Suprapubic skin (tissue), 4 donors: ENCODE measurements around the gene KIRREL3. TPM values are rescaled to one million over a fixed set of nuclear protein-coding genes. Genes with fewer than 3 reads are reported as not detected.

ENCODE experiments used
- DNase-seq, 2 donors: peaks; one replicate each; pipeline ENCODE4 v3.0.0-alpha.2; 2019; ENCODE audit warnings: low spot score in 2 of 2
- H3K27ac ChIP-seq: fragments of 200-600 bp; sonication (generic); one replicate; pipeline ENCODE4 v1.5.1; 2019
- H3K27me3 ChIP-seq: fragments of 200-600 bp; sonication (generic); one replicate; pipeline ENCODE4 v1.5.1; 2019
- H3K36me3 ChIP-seq: fragments of 200-600 bp; sonication (generic); one replicate; pipeline ENCODE4 v1.5.1; 2019
- H3K4me1 ChIP-seq: fragments of 200-600 bp; sonication (generic); one replicate; pipeline ENCODE4 v1.5.1; 2019
- H3K4me3 ChIP-seq: fragments of 200-600 bp; sonication (generic); one replicate; pipeline ENCODE4 v1.5.1; 2019; ENCODE audit warnings: mild to moderate bottlenecking
- H3K9me3 ChIP-seq: fragments of 200-600 bp; sonication (generic); one replicate; pipeline ENCODE4 v1.5.1; 2019
- CTCF ChIP-seq, 2 donors: fragments of 200-600 bp in 1 of 2; fragments of 450-650 bp in 1 of 2; sonication (generic) in 1 of 2; IDR thresholded peaks; one replicate each; pipeline ENCODE4 v1.5.1; 2016 to 2019; ENCODE audit warnings: antibody characterized with exemption in 2 of 2, mild to moderate bottlenecking in 1 of 2, moderate library complexity in 1 of 2
- EP300 ChIP-seq: sonication (generic); formaldehyde crosslinking; IDR thresholded peaks from one replicate; pipeline ENCODE4 v1.6.1; 2017; ENCODE audit warnings: antibody characterized with exemption
- POLR2A ChIP-seq, 2 donors: fragments of 450-650 bp; IDR thresholded peaks; one replicate each; pipeline ENCODE4 v1.6.1; 2017; ENCODE audit warnings: antibody characterized with exemption in 2 of 2, mild to moderate bottlenecking in 2 of 2, moderate library complexity in 2 of 2
- POLR2AphosphoS5 ChIP-seq, 3 donors: sonication (generic); formaldehyde crosslinking; IDR thresholded peaks; one replicate each; pipeline ENCODE4 v1.6.1; 2017; ENCODE audit warnings: antibody characterized with exemption in 3 of 3
- WGBS: methylation state at CpG from one replicate; pipeline ENCODE4 v1.1.5; 2018; 5-methylcytosine and 5-hydroxymethylcytosine counted together
- total RNA-seq, 4 donors: library from RNA; depleted of rRNA; stranded (reverse); fragments of >200 nt; gene quantifications; one replicate each; pipeline ENCODE4 v1.1.0, GENCODE V29; 2016

Gene KIRREL3
- total RNA-seq, 4 donors from 2014 or later = 0.17 TPM; not detected in 3

GRCh38 chr11:126901783-126902182, 98.8 kb downstream of the KIRREL3 start:
- Histone ChIP-seq H3K4me3 (no peak overlapping the region), H3K27ac (no peak overlapping the region), H3K36me3 (no peaks in the 10 kb centered on the region), H3K27me3 (no peaks in the 10 kb centered on the region), H3K4me1 (no peaks in the 10 kb centered on the region), H3K9me3 (no peaks in the 10 kb centered on the region)
- TF ChIP-seq POLR2A (IDR thresholded peaks at IDR 0.05) = no peak
- no peak for TF ChIP-seq POLR2AphosphoS5 (IDR thresholded peaks at IDR 0.05)
- no peak for TF ChIP-seq EP300
- no peak for TF ChIP-seq CTCF (IDR thresholded peaks at IDR 0.05)
- WGBS = 53% methylated on average over 3 of the region's 3 CpGs
- no peak for DNase-seq

- Histone ChIP-seq H3K4me3 (no peak overlapping the region), H3K27ac (no peak overlapping the region), H3K36me3 (no peaks in the 10 kb centered on the region), H3K4me1 (no peaks in the 10 kb centered on the region), H3K27me3 (no peaks in the 10 kb centered on the region), H3K9me3 (no peaks in the 10 kb centered on the region)
- no peak for TF ChIP-seq POLR2AphosphoS5 (IDR thresholded peaks at IDR 0.05)
- no peak for TF ChIP-seq POLR2A (IDR thresholded peaks at IDR 0.05)
- TF ChIP-seq CTCF (IDR thresholded peaks at IDR 0.05) = no peak
- no peak for TF ChIP-seq EP300
- no peak for DNase-seq
- 89% methylated on average over 5 of the region's 5 CpGs for WGBS
Observed at GRCh38 chr11:126899961-126900748, 100.4 kb downstream of the KIRREL3 start.

GRCh38 chr11:126898802-126899201, 101.8 kb downstream of the KIRREL3 start:
- Histone ChIP-seq H3K9me3 (no peaks in the 10 kb centered on the region), H3K36me3 (no peaks in the 10 kb centered on the region), H3K4me1 (no peaks in the 10 kb centered on the region), H3K27me3 (no peaks in the 10 kb centered on the region), H3K4me3 (no peak overlapping the region), H3K27ac (no peak overlapping the region)
- DNase-seq = no peak
- 55% methylated on average over 3 of the region's 3 CpGs for WGBS
- no peak for TF ChIP-seq POLR2A (IDR thresholded peaks at IDR 0.05)
- TF ChIP-seq EP300 = no peak
- no peak for TF ChIP-seq CTCF (IDR thresholded peaks at IDR 0.05)
- TF ChIP-seq POLR2AphosphoS5 (IDR thresholded peaks at IDR 0.05) = no peak

- TF ChIP-seq EP300 (no peak), POLR2AphosphoS5 (IDR thresholded peaks at IDR 0.05) (no peak), CTCF (IDR thresholded peaks at IDR 0.05) (no peak), POLR2A (IDR thresholded peaks at IDR 0.05) (no peak)
- Histone ChIP-seq H3K27ac (no peak overlapping the region), H3K4me1 (no peaks in the 10 kb centered on the region), H3K4me3 (no peak overlapping the region), H3K36me3 (no peaks in the 10 kb centered on the region), H3K9me3 (no peaks in the 10 kb centered on the region), H3K27me3 (no peaks in the 10 kb centered on the region)
- WGBS = 84% methylated on average over 2 of the region's 2 CpGs
- DNase-seq = no peak
Observed at GRCh38 chr11:126897430-126897829, 103.1 kb downstream of the KIRREL3 start.

- TF ChIP-seq CTCF (IDR thresholded peaks at IDR 0.05) = no peak
- TF ChIP-seq POLR2AphosphoS5 (IDR thresholded peaks at IDR 0.05) = no peak
- TF ChIP-seq EP300 = no peak
- TF ChIP-seq POLR2A (IDR thresholded peaks at IDR 0.05) = no peak
- Histone ChIP-seq H3K4me1 (peaks cover 7% of the 10 kb centered on the region), H3K27ac (no peak overlapping the region), H3K9me3 (no peaks in the 10 kb centered on the region), H3K36me3 (no peaks in the 10 kb centered on the region), H3K27me3 (no peaks in the 10 kb centered on the region), H3K4me3 (no peak overlapping the region)
- DNase-seq = no peak
Observed at GRCh38 chr11:126896025-126896424, 104.5 kb downstream of the KIRREL3 start.
